HG03342 (cell line): ENCODE results near the gene AOAH.

Experiments used
- ATAC-seq: cut with Tn5 transposase; IDR thresholded peaks from one replicate; pipeline ENCODE4 v1.9.1; 2021; ENCODE audit warnings: mild to moderate bottlenecking, moderate library complexity; ENCODE audit not compliant: unreplicated experiment

Gene AOAH

DNA sequence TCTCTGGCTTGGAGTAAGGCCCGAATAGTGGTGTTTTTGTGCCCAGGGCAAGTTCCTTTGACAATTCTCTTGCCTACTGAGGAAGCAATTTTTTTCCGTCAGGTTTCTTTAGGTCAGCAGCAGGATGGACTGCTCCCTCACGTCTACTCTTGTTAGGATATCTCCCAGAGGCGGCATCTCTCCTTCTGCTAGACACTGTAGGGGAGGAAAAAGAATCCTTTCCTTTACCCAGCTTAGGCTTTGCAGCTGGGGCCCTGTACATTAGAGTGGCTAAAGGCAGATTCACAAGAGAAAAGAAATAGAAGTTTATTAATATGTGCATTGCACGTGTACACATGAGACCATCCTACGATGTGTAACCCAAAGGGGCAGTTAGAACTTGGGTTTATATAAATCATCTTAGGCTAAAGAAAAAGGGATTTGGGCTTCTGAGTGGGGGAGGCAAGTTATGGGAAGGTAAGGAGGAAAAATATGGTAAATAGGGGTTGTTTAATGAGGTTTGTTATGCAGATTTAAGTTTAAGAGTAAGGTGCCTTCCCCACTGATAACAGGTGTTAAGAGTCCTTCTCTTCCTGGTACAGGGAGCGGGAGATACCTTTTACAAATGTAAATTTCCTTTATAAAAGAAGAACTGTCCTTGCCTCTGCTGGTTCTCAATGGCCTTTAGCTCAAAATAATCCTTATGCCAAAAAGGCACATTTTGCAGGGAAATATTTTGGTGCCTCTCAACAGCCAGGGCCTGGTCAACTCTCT lies 156.4 kb downstream of the AOAH start:
- no peak for ATAC-seq

DNA sequence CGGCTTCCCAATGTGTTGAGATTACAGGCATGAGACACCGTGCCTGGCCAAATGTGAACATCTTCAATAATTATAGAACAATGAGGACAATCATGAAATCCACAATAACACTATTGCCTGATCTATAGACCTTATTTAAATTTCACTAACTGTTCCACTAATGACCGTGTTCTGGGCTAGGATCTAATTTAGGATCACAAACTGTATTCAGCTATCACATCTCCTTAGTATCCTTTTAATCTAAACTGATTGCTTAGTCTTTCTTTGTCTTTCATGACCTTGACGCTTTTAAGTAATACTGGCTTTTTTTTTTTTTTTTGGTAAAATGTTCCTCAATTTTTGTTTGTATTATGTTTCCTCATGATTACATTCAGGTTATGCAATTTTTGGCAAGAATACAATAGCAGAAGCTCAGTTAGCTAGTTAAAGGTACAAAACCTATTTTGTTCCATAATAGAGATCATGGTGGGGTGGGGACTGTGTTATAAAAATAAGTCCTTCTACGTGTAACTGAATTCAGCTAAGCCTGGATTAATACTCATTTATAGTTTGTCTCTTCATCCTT lies 158.4 kb downstream of the AOAH start:
- no peak for ATAC-seq

DNA sequence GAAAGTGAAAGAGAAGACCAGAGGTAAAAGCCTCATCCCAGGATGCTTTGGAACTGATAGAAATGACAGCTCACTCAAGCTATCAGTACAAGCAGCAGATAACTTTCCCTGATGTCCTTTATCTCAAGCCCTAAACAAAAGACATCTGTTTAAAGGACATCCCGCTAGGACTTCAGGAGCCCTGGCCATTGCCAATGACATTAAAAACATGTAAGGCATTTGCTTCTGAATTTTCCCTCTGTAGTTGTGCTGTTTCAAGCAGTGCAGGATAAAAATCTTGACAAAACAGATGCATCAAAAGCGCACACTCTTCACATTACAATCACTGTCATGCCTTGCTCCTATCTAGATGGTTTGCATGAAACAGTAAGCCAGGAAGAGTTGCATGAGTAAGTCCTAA lies 159.8 kb downstream of the AOAH start:
- ATAC-seq = no peak

DNA sequence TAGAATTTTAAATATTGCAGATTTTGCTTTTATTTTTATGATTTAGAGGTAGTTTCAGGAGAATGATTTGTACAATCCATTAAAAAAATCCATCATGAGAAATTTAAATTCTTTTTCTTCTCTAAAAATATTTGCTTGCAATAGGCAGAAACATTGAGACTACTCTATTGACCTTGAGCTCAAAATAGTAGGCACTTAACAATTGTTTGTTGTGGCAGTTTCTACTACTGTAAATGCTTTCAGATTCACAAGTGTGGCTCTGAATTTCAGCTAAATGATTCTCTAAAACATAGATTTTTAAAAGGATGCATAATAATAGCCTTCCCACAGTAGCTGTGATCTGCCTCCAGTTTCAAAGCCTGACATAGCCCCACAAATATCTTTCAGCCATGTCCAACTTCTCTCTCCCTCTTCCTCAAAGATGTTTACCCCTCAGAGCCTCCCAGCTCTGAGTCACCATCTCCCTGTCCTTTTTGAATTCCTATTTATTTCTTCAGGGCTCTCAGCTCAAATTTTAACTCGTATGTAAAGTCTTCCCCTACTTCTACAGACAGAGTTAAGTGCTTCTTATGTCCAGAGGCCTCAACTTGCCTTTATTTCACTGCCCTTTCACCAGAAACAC lies 160.5 kb downstream of the AOAH start:
- no peak for ATAC-seq

DNA sequence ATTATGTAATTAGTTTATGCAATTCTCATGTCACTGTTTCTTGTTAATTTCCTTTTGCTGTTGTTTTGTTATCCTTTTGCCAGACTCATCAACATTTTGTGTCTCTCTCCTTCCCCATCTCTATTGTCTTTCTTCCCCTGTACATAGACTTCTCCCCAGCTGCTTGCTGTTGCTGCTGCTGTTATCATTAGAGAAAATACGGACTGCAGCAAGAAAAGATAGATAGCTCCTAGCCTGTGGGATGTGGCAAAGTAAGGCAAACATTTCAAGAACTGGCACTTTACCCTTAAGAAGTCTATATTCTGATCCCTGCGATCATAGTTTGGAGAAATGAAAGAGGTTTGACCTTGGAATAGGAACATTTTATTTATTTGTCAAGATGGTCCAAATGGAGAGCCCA lies 162.2 kb downstream of the AOAH start:
- ATAC-seq = no peak

DNA sequence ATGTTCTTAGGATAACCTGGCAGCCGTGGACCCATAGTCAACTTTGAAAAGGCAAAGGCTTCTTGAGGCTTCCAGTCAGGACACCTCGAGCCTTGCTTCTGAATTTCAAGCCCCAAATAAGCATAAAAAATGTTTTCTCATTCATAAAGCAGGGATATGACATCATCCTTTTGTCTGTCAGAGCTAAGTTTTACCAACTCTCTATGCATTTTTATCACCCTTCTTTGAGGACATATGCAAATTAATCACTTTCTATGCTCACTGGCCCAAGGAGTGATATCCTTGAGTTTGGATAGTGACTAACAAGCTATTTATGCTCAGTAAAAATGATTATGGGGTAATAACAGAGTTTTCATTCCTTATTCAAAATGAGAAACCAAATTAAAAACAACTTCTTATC lies 175.3 kb downstream of the AOAH start:
- ATAC-seq = no peak

DNA sequence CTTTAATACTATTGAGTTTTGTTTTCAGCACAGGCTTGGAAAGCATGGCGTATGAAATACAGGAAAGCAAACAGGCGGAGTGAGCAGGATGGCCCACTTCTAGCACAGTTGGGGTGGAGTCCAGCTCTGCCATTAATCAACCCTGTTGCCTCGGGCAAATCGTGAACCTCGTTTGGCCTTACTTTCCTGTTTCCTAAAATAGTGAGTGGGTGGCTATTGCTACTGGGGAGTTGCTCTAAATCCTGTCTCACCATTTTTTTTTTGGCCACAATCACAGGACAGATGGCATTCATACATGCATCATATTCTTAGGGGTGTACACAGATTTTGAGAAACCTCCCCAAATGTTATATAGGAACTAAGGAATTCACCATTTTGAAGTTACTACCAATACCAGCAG lies 176.9 kb downstream of the AOAH start:
- no peak for ATAC-seq

DNA sequence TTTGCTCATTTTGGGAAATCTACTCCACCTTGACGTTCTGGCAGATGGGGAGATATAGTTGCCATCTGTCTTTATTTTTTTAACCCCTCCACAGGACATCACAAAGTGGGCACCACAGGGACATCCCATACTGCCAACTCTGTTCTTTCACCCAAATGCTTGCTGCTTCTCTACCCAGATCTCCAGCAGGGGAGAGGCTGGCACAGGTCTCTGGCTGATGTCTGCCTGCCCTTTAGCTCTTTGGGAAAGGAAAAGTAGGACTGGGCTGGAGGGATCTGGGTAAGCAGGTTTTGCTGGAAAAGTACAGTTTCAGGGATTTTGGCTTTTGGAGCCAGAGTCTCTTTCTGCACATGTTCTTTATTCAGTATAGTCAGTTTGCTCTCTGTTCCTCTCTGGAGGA lies 178.0 kb downstream of the AOAH start:
- ATAC-seq = no peak

DNA sequence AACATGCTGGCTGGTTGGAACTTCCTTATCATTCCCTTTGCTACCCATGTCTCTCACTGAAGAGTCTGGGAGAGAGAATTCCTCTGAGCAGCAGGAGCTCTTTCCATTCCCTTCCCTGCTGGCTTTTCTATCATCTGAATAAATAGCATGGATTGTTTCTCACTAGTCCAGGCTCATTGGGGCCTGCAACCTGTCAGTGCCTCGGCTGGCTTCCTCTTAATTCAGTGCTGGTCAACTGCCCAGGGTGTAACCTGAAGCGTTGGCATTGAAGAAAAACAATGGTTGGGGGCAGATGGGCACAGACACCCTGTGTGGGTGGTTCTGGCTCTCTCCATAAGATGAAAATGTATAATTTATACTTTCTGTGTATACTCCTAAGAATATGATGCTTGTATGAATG lies 179.0 kb downstream of the AOAH start:
- no peak for ATAC-seq

DNA sequence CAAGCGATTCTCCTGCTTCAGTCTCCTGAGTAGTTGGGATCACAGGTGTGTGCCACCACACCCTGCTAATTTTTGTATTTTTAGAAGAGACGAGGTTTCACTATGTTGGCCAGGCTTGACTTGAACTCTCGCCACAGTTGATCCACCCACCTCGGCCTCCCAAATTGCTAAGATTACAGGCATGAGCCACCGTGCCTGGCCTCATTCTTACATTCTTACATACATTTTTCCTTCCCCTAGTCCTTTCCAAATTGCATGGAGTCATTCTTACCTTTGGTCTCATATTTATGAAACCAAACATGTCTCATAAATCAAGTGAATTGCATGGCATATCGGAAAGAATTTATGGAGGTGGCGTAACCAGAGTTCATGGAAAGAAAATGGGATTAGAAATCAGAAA lies 186.2 kb downstream of the AOAH start:
- ATAC-seq = no peak

DNA sequence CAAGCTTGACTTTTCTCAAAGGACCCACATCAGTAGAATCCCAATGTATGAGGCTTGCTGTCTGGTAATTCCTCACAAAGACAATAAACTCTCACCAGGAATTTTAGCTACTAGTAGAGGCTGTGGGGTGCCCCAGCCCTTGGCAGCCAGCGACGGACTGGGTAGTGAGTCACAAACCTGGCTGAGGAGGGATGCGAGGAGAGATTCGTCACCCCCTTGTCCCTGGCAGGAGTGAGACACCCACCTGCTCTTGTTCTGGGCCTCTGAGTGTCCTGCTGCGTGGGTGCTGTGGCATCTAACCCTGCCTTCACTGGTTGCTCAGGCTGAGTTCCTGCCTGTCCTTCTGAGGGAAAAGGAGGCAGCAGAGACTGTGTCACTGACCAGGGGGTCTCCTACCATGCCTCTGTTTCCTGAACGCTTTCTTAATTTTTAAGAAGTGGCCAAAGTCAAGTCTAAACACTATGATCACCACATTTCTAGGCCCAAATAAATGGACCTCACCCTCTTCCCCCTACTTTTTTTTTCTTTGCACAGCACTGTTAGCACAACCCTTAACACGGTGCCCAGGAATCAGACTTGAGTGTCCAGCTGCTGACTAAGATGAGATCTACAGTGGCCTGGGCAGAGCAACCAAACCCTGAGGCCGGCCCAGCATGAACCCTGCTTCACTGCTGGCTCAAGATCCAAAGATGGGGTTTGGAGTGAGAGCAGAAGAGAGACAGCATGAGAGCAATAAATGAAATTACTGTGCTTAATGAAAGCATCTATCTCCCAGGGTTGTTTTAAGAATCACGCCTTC lies 188.2 kb downstream of the AOAH start:
- no peak for ATAC-seq

DNA sequence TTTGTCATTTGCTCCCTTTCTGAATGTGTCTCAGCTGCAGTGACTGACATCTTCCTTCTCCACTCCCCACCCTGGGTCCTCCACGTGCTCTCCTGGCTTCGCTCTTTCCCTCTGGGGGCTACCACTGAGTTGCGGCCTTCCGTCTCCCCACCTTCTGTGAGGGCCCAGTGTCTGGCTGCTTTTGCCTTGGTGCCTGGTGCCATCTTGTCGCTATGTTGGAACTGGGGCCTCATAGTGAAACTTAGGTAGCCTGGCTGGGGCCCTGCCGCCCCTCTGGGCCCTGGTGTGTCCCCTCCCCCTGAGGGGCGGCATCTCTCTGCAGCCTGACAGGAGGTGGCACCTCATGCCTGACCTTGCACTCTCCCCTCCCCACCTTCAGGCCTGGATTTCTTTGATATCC lies 190.6 kb downstream of the AOAH start:
- ATAC-seq = no peak

DNA sequence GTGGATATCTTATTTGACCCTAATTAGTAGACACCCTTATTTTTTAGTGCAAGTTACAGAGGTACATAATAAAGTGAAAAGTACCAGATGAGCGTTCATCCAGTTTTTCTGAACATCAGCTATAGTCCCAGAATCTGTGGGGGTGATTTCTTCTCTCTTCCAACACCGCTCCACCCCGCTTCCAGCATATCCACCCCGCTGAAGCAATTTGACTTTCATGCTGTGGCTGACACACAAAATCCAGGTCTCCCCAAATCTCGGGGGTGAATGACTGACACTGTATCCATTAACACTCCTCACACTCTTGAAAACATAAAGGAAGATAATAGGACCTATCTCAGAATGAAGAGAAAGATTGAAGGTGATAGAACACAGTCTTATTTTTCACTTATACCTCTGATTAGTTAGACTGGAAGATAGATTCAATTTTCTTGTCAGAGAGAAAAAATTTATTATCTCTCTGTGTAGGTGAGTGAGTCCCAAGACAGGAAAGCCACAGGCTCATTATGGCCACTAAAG lies 191.3 kb downstream of the AOAH start:
- ATAC-seq = no peak

DNA sequence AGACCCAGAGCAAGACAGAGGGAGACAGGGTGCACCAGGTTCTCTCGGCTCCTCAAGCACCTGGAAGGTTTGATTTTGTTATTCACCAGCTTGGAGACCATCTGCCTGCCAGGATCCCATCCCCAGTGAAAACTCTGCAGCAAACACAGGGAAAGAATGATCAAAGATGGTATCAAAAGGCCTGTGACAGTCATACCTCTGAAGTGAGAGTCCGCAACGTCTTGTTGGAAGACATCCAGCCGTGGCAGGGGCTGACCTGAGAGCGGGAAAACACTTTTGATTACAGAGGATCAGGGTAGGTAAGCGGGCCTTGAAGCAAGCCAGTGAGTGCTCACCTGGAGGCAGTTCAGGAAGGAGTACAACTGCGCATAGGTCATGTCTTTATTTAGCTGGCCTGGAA lies 192.3 kb downstream of the AOAH start:
- ATAC-seq = no peak

DNA sequence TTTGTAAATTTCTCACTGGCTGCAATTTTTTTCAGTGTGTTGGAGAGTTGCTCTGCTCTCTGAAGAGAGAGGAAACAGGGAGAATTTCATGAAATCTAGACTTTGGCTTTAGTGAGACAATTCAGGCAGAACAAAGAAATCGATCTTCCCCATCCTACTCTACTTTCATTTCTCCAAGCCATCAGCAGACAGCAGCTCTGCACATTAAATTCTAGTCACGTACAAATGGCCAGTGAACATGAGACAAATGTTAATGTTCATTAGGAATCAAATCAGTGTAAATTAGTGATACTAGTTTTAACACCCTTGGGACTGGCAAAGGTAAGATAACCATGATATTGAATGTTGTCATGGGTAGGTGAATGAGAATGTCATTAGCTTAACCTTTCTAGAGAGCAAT lies 193.8 kb downstream of the AOAH start:
- no peak for ATAC-seq

DNA sequence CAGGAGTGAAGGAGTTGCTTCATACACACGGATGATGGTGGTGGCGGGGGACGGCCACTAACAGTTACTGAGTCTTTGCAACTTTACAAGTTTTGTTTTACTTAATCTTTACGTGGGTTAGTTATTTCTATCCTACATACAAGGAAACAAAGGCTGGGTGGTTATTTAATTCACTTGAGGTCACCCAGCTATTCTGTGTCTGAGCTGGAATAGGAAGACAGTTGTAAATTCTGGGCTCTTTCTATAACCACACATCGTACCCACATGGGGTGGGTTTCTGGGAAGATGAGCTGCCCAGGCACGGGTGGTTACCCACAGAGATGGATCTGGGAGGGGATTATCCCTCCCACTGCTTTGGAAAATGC lies 196.8 kb downstream of the AOAH start:
- no peak for ATAC-seq

DNA sequence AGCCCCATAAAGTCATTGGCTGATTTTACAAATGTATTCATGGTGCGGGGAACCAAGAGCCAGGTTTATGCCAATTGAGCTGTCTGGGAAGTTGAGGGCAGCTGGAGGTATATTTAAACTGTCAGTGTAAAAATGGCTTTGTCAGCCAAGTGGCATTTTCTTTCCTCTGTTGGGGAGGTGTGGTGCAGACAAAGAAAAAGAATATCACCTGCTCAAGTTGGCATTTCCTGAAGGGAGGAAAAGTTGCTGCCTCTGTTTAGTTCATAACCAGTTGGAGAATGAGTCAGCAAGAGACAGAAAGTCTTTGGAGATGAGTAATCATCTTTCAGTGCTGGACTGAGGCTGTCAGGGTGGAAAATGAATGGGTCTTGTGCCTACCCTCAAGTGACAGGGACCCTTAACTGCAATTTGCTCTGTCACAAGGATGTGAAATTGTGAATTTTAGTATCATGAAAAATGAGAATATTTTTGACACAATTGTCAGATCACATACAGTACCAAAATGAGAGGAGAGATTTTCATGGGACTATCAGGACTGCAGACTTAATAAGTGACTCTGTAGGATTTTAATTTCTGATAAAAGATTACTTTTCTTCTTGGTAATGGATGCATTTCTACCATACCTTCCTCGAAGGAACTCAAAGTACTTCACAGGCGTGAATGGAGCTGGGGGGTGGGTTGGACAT lies 197.3 kb downstream of the AOAH start:
- peak; percentile 73 for ATAC-seq

DNA sequence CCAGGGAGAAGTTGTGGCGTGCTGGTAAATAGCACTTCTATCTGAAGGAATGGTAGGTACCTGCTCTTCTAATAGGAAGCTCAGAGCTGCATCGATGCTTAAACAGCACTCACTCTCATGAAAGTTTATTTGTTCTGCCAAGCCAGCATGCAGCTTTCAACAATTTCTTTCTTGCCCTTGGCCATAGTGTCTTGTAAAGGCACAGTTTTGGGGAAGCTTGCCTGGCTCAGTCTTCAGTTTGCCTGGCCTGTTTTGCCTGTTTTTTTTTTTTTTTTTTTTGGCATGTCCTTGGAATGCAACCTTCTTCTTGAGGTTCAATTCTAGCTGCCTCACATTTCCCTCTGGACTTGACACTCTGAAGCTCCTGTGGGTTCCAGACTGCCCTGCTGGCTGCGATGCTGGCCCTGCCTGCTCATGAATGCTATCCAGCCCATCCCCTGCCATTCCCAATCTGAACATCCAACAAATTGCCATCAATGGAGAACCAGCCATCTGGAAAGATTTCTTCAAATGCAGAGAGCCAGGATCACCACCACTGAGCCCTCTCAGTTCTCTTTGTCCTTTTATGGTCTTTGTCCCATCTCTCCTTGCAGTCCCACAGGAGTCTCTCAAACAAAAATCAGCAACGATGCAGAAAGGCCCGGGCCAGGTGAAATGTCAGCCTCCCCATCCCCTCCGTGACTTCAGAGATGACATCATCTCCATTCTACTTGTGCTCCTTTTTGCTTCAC lies 200.8 kb downstream of the AOAH start:
- ATAC-seq = no peak

DNA sequence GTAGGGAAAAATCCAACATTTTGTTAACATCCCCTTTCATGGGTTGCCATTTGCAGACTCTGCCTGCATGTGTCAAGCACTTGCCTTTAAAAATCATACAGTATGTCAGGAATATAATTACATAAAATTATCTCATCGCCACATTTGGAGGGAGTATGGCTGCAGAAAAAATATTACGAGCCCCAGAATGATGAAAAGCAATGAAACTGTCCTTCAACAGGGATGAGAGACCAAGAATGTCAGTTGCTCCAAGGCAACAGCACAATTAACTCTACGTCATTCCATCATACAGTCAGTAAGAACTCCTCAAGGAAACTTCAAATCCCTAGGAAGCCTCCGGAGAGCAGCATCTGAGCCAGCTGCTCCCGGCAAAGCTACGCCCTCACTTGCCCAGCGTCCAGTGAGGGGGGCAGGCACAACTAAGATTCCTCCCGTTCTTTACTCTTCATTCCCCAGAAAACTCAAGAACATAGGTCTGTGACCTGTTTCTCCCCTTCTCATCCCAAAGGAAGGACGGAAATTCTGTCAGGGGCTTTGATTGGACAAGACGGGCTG lies 201.8 kb downstream of the AOAH start:
- ATAC-seq = no peak

DNA sequence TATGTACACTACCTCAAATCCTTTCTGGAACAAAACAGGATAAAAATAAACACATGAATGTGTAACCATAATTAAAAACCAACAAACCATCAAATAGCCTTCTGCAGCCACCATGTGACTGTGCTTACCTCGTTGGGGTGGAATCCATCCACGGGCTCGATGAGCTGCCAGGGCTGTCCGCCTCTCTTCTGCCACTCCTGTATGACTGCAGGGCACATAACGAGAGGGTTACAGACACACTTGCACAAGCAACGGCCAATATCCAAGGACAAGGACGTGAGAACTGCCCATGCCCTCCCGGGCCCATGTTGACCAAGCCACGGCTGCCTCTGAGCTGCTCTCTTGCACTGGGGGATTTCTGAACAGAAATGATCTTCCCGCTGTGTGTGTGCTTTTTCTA lies 202.4 kb downstream of the AOAH start:
- no peak for ATAC-seq
